ENCODE results near the gene SNX17.

The SNX17 gene

DNA sequence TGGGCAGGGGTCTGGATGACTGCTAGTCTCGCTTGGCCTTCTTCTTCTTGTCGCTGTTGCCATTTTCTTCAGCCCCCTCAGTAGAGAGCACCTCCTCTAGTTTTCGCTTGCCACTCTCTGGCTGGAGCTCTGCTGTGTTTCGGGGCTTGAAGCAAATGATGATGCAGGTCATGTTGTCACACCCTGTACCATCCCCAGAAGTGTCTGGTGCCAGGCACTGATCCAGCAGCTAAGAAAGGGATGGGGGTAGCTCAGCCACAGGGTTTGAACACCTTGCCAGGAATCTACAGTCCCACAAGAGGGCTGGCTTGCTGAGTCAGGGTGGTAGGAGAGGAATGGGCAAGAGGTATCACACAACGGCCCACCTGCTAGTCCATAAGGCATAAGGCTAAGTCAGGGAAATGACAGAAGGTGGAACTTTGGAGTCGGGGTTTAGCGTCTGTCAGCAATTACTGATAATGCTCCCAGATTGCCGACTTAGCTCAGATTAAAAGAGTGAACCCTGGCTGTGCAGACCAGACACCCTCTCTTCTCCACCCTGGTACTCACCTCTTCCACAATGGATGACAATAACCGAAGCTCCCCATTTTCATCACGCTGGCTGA lies 11.3 kb downstream of the SNX17 start:
- peak overlapping the region; percentile 89 for H3K27ac ChIP-seq
- TF ChIP-seq ZFX (IDR thresholded peaks at IDR 0.05): no peak
- TF ChIP-seq, protein P1, sequence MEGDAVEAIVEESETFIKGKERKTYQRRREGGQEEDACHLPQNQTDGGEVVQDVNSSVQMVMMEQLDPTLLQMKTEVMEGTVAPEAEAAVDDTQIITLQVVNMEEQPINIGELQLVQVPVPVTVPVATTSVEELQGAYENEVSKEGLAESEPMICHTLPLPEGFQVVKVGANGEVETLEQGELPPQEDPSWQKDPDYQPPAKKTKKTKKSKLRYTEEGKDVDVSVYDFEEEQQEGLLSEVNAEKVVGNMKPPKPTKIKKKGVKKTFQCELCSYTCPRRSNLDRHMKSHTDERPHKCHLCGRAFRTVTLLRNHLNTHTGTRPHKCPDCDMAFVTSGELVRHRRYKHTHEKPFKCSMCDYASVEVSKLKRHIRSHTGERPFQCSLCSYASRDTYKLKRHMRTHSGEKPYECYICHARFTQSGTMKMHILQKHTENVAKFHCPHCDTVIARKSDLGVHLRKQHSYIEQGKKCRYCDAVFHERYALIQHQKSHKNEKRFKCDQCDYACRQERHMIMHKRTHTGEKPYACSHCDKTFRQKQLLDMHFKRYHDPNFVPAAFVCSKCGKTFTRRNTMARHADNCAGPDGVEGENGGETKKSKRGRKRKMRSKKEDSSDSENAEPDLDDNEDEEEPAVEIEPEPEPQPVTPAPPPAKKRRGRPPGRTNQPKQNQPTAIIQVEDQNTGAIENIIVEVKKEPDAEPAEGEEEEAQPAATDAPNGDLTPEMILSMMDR (conservative IDR thresholded peaks at IDR 0.05): no peak

DNA sequence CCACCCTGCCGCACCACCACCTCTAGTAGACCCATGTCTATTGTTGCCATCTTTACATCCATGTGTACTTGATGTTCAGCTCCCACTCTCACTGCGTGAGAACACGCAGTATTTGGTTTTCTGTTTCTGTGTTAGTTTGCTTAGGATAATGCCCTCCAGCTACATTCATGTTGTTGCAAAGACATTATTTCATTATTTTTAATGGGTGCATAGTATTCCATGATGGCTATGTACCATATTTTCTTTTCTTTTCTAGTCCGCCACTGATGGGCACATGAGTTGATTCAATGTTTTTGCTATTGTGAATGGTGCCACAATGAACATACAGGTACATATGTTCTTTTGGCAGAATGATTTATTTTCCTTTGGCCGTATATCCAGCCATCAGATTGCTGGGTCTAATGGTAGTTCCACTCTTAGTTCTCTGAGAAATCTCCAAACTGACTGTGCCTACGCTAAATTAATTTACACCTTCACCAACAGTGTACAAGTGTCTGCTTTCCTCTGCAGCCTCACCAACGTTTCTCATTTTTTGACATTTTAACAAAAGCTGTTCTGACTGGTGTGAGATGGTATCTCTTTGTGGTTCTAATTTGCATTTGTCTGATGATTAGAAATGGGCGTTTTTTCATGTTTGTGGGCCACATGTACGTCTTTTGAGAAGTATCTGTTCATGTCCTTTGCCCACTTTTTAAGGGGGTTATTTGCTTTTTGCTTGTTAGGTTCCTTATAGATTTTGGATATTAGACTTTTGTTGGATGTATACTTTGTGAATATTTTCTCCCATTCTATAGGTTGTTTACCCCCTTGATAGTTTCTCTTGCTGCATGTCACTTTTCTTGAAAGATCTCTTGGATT lies 20.6 kb downstream of the SNX17 start:
- no peak for TF ChIP-seq ZFX (IDR thresholded peaks at IDR 0.05)
- TF ChIP-seq, protein P1 (conservative IDR thresholded peaks at IDR 0.05): no peak
- H3K27ac ChIP-seq: no peak overlapping the region

DNA sequence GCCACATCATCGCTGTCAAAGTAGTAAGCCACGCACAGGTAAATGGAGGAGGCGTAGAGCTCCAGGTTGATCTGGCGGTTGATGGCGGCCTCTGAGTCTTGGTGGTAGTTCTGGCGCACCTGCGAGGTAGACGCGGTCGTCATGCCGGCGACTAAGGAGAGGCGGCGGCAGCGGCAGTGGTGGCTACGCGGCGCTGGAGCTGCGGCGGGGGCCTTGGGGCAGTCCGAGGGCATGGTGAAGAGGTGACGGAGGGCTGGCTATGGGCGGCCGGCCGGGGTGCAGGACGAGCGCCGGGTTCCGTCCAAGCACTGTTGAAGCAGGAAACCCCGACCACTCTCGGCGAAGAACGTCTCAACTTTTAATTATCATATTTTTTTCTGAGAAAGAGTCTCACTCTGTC lies 22.8 kb downstream of the SNX17 start:
- TF ChIP-seq ZFX (IDR thresholded peaks at IDR 0.05): no peak
- TF ChIP-seq, protein P1 (conservative IDR thresholded peaks at IDR 0.05): no peak

DNA sequence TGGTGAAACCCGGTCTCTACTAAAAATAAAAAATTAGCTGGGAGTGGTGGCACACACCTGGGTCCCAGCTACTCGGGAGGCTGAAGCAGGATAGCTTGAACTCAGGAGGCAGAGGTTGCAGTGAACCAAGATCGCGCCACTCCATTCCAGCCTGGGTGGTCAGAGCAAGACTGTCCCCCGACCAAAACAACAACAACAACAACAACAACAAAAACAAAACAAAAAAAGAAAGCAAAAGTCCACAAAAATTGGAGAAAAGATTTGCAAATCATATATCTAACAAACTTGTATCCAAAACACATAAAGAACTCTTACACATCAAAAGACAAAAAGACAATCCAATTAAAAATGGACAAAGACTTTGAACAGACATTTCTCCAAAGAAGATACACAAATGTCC lies 28.5 kb downstream of the SNX17 start:
- TF ChIP-seq, protein P1 (conservative IDR thresholded peaks at IDR 0.05): no peak
- TF ChIP-seq ZFX (IDR thresholded peaks at IDR 0.05): no peak

More for the DNA sequence above, 22.8 kb downstream of the SNX17 start:
- no peak overlapping the region for H3K27ac ChIP-seq

DNA sequence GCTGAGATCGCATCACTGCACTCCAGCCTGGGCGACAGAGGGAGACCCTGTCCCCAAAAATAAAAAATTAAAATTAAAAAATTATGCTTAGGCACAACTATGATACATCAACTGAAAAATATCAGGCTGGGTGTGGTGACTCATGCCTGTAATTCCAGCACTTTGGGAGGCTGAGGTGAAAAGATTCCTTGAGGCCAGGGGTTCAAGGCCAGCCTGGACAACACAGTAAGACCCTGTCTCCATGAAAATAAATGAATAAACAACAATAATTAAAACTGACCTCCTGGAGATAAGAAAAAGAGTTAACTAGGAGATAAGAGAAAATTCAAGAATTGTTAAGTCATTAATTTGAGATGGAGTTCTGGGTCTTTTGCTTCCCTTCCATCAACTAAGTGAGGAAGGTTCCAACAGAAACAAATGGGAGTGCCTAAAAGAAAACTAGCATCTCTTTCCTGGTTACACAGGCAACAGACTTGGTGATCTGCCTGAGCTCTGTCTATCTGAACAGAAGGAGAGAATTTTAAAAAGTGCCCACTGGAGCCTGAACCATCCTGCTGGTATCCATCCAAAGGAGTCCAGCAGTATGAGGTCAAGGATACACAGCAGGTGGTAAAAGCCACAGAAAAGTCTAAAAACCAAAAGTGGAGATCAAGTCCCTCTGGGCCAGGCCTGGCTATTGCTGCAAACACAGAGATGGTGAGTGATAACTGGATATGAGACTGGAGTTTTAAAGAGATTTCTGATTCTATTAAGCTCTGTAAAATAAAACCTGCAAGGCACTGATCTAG lies 30.1 kb downstream of the SNX17 start:
- TF ChIP-seq, protein P1 (conservative IDR thresholded peaks at IDR 0.05): no peak
- no peak for TF ChIP-seq ZFX (IDR thresholded peaks at IDR 0.05)
- no peak overlapping the region for H3K27ac ChIP-seq

More for the DNA sequence above, 28.5 kb downstream of the SNX17 start:
- no peak overlapping the region for H3K27ac ChIP-seq

DNA sequence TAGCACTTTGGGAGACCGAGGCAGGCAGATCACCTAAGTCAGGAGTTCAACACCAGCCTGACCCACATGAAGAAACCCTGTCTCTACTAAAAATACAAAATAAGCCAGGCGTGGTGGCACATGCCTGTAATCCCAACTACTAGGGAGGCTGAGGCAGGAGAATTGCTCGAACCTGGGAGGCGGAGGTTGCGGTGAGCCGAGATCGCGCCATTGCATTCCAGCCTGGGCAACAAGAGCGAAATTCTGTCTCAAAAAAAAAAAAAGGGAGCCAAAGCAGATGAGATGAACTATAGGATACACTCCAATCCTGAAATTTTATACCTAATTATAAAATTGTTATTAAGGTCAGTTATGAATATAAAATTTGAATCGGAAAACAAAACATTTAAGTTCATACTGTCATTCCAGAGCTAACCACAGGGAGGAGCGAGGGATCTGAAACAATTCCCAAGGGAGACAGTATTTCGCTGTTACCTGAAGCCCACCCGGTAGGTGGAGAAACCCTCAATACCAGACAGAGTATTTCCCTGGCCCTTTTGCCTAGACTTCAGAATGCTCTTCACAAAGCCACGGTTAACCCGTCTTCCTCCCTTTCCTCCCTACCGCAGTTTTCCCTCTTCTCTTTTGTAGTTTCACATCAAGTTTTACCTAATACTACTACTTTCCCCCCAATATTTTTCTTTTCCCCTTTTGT lies 37.5 kb downstream of the SNX17 start:
- peak overlapping the region; percentile 13; the same call in 1 of the 2 replicates for H3K27ac ChIP-seq

More for the DNA sequence above, 37.5 kb downstream of the SNX17 start:
- TF ChIP-seq ZFX (IDR thresholded peaks at IDR 0.05): no peak
- TF ChIP-seq, protein P1 (conservative IDR thresholded peaks at IDR 0.05): peak; percentile 76

Measured in C4-2B (cell line).